SJSA1 (cell line): ENCODE measurements around the gene ARHGEF33. TPM values are rescaled to one million over a fixed set of nuclear protein-coding genes. Genes with fewer than 3 reads are reported as not detected.
"Not testable (repeated sequence)": the region's sequence is repeated elsewhere in the genome, so short reads cannot be mapped to it uniquely, and the experiment has no call there.

ENCODE experiments used
- DNase-seq, 2 experiments: peaks; one replicate each; pipeline ENCODE4 v3.0.0-alpha.2; 2015 to 2020; ENCODE audit warnings: low spot score in 2 of 2, low read depth in 1 of 2
- H3K27ac ChIP-seq: fragments of 250-450 bp; sonication (Bioruptor Pico); 2 replicates; pipeline ENCODE4 v1.5.1; 2020; ENCODE audit warnings: mild to moderate bottlenecking, moderate library complexity
- H3K27me3 ChIP-seq: fragments of 250-450 bp; sonication (Bioruptor Pico); replicated peaks from 2 replicates; pipeline ENCODE4 v1.5.1; 2020; ENCODE audit warnings: mild to moderate bottlenecking, moderate library complexity
- H3K36me3 ChIP-seq: fragments of 250-450 bp; sonication (Bioruptor Pico); 2 replicates; pipeline ENCODE4 v1.5.1; 2020; ENCODE audit warnings: mild to moderate bottlenecking
- H3K4me1 ChIP-seq: fragments of 250-450 bp; sonication (Bioruptor Pico); replicated peaks from 2 replicates; pipeline ENCODE4 v1.6.1; 2021; ENCODE audit warnings: mild to moderate bottlenecking
- H3K4me3 ChIP-seq: fragments of 250-450 bp; sonication (Bioruptor Pico); 2 replicates; pipeline ENCODE4 v1.5.1; 2020; ENCODE audit warnings: mild to moderate bottlenecking
- H3K9me3 ChIP-seq: fragments of 250-450 bp; sonication (Bioruptor Pico); replicated peaks from 2 replicates; pipeline ENCODE4 v1.5.1; 2020; ENCODE audit warnings: mild to moderate bottlenecking
- total RNA-seq: library from RNA; depleted of rRNA; stranded (reverse); fragments of >200 nt; shearing (Covaris generic); gene quantifications from 2 replicates; pipeline ENCODE4 v1.2.3, GENCODE V29; 2014

The ARHGEF33 gene
- total RNA-seq, 1 experiment from 2014 or later: not detected

DNA sequence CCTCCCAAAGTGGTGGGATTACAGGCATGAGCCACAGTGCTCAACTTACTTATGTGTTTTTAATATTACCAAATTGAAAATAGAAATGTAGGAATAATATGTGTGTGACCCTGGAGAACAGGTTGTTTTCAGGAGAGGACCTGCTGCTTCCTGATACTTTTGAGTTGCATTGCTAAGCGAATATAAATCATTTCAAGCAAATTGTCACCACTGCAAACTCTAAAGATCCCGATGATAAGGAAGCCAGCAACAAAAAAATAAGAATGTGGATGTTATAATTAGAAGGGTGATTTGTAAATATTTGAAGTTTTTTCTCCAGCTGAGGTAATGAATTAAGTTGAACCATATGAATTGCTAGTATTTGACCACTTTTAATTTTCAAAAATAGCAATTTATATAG is 40.9 kb downstream of the ARHGEF33 start:
- DNase-seq: no peak
- Histone ChIP-seq H3K27me3 (no peaks in the 10 kb centered on the region; the same call in none of the 2 replicates), H3K9me3 (no peaks in the 10 kb centered on the region), H3K27ac (no peak overlapping the region), H3K4me1 (no peaks in the 10 kb centered on the region), H3K36me3 (no peaks in the 10 kb centered on the region), H3K4me3 (no peak overlapping the region)

DNA sequence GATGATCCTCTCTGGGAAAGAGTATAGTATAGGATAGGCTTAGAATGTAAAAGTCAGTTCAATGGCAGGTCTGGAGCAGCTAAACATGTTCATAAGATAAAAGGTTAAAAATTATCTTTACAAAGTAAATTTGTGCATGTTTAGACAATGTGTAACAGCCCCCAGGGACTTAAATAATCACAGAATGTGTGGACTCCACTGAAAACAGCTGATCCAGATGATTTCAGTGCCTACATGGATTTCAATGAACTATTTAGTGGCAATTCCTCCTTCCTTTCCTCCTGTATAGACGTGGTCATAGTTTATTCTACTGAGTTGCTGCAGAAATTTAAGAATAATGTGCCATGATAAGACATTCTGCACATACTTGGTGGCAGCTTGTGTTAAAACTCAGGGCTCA is 42.9 kb downstream of the ARHGEF33 start:
- DNase-seq: no peak

DNA sequence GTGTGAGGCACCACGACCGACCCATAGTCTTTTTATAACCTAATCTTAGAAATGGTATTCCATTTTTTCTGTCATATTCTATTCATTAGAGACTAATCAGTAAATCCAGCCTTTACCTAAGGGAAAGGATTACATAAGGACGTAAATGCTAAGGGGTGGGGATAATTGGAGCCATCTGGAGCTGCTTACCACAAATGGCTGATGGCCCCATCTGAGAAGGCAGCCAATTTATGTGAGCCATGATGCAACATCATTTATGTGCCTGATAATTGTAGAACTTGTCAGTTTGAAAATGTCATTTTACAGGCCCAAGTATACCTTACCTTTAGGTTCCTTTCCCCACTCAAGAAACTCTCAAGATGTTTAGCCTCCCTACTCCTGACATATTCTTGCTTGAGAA is 44.0 kb downstream of the ARHGEF33 start:
- H3K9me3 ChIP-seq: no peaks in the 10 kb centered on the region
- H3K36me3 ChIP-seq: no peaks in the 10 kb centered on the region
- no peaks in the 10 kb centered on the region for H3K27me3 ChIP-seq
- H3K27ac ChIP-seq: no peak overlapping the region
- no peaks in the 10 kb centered on the region; the same call in 1 of the 2 replicates for H3K4me1 ChIP-seq
- H3K4me3 ChIP-seq: no peak overlapping the region
- DNase-seq: no peak

More for the DNA sequence above, 42.9 kb downstream of the ARHGEF33 start:
- no peak overlapping the region for H3K27ac ChIP-seq
- H3K9me3 ChIP-seq: no peaks in the 10 kb centered on the region
- H3K4me1 ChIP-seq: no peaks in the 10 kb centered on the region; the same call in 1 of the 2 replicates
- H3K27me3 ChIP-seq: no peaks in the 10 kb centered on the region; the same call in 1 of the 2 replicates
- no peak overlapping the region for H3K4me3 ChIP-seq
- H3K36me3 ChIP-seq: no peaks in the 10 kb centered on the region

DNA sequence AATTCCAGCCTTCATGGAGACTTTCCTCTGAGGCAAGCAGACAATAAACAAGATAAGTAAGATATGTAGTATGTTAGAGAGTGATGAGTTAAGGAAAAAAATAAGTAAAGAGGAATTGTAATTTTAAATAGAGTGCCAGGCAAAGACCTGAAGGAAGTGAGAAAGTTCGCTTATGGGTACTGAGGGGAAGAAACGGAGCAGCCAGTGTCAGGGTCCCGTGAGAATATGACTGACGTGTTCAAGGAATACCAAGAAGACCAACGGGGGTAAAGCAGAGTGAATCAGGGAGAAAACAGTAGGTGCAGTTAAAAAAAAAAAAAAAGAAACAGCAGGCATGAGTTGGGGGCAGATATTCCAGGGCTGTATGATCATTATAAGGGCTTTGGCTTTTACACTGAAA is 45.1 kb downstream of the ARHGEF33 start:
- DNase-seq: no peak
- H3K4me3 ChIP-seq: no peak overlapping the region
- no peaks in the 10 kb centered on the region for H3K36me3 ChIP-seq
- H3K9me3 ChIP-seq: no peaks in the 10 kb centered on the region
- no peaks in the 10 kb centered on the region; the same call in 1 of the 2 replicates for H3K4me1 ChIP-seq
- no peaks in the 10 kb centered on the region for H3K27me3 ChIP-seq
- no peak overlapping the region for H3K27ac ChIP-seq

DNA sequence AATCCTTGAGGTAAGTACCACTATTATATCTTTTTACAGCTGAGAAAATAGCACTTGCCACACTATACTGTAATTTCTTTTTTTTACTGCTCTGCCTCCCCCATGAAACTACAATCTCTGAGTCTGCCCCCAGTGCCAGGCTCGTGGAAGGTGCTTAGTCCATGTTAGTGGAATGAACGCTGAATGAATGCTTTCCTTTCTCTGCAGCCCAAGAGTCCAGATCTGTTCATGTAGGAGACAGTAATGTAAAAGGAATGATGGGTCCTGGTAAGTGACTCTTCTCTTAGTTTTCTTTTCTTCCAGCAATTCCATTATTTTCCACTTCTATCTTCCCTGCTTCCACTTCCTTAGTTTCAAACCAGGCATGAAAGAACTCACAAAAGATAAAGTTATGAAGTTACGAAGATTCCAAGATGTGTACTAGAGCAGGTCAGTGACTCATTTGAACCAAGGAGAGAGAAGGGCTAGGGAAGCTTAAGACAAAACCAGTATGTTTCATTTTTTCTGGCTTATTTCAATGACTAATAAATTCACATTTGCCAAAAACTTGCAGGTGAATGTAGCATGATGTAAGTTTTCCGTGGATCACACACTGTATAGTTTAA is 46.0 kb downstream of the ARHGEF33 start:
- Histone ChIP-seq H3K4me3 (no peak overlapping the region), H3K4me1 (no peaks in the 10 kb centered on the region; the same call in 1 of the 2 replicates), H3K27ac (no peak overlapping the region), H3K27me3 (no peaks in the 10 kb centered on the region), H3K36me3 (no peaks in the 10 kb centered on the region), H3K9me3 (no peaks in the 10 kb centered on the region)
- no peak for DNase-seq

DNA sequence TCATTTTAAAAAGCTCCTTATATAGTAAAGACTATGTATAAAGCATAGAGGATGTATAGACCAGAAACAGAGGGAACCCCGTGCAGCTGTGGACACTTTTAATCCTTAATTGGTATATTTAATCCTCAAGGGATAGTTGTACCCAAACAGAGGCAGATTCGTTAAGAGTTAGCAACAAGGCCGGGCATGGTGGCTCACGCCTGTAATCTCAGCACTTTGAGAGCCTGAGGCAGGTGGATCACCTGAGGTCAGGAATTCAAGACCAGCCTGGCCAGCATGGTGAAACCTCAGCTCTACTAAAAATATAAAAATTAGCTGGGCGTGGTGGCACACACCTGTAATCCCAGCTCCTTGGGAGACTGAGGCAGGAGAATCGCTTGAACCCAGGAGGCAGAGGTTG is 46.8 kb downstream of the ARHGEF33 start:
- H3K36me3 ChIP-seq, H3K4me1 ChIP-seq, H3K27ac ChIP-seq, H3K4me3 ChIP-seq, DNase-seq, H3K27me3 ChIP-seq, H3K9me3 ChIP-seq: not testable (repeated sequence)

DNA sequence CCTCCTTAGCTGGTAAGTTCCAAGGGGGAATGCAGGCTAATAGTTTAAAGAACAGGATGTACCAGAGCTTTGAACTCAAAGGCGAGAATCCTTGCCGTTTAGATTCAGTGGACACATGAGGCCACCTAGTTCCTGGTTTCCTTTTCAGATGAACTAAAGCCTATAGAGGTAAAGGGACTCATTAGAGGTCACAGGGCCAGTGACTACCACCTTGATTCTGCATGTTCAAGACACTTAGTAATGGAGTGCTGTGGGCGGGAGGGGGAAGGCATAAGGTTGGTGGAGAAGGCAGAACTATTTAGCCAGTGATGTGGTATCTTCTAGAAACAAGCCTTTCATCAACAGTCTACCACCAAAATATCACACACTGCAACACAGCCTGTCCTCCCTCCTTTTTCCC is 47.9 kb downstream of the ARHGEF33 start:
- no peak for DNase-seq
- Histone ChIP-seq H3K27ac (no peak overlapping the region), H3K9me3 (no peaks in the 10 kb centered on the region), H3K4me1 (no peaks in the 10 kb centered on the region; the same call in 1 of the 2 replicates), H3K4me3 (no peak overlapping the region), H3K36me3 (no peaks in the 10 kb centered on the region), H3K27me3 (no peaks in the 10 kb centered on the region)

DNA sequence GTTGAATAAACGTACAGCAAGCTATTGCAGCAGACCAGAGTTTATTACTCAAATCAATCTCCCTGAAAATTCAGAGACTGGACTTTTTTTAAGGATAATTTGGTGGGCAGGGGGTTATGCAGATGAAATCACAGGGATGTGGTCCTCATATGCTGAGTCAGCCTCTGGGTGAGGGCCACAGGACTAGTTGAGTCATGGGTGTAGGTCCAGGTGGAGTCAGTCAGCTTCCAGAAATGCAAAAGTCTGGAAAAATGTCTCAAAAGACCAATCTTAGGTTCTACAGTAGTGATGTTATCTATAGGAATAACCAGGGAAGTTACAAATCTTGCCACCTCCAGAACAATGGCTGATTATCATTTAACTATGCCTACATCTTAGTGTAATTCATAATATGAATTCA is 51.1 kb downstream of the ARHGEF33 start:
- DNase-seq: no peak
- Histone ChIP-seq H3K27ac (no peak overlapping the region), H3K27me3 (no peaks in the 10 kb centered on the region), H3K4me3 (no peak overlapping the region), H3K4me1 (no peaks in the 10 kb centered on the region; the same call in 1 of the 2 replicates), H3K9me3 (no peaks in the 10 kb centered on the region), H3K36me3 (no peaks in the 10 kb centered on the region)

DNA sequence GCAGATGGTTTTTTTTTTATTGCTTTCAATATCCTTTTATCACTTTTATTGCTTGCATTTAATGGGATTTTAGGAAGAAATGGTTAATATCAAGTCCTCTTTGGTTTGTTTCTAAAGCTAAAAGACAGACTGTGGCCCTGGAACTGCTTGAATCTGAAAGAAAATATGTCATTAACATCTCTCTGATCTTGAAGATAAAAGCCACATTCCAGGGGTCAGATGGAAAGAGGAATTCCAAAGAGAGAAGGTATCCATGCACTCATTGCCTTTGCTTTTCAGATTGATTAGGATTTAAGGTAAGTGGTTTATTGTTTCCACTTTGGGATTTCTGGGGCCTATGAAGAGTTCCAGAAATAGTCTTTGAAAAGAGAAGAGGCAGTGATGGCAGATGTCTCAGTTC is 54.1 kb downstream of the ARHGEF33 start:
- H3K4me3 ChIP-seq: no peak overlapping the region
- H3K9me3 ChIP-seq: no peaks in the 10 kb centered on the region
- no peak overlapping the region for H3K27ac ChIP-seq
- no peaks in the 10 kb centered on the region for H3K36me3 ChIP-seq
- no peaks in the 10 kb centered on the region for H3K27me3 ChIP-seq
- peaks cover 4% of the 10 kb centered on the region; the same call in 1 of the 2 replicates for H3K4me1 ChIP-seq
- DNase-seq: no peak

DNA sequence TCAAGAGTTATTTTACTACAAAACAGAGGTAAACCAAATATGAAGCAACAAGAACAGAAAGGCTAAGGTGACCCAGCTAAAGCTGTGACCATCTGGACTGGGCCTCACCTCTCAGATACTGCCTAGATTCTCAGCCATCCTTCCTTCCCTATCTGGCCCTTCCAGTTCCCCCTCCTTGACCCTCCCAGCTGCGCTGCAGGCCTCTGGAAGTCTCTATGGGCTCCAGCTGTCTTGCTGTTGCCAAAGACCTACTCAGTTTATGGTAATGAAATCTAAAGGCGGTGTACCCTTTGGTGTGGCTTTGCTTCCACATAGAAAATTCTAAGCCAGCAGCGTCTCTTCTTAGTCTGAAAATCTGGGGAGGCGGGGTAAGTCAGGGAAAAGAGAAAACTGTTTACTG is 55.7 kb downstream of the ARHGEF33 start:
- H3K9me3 ChIP-seq: no peaks in the 10 kb centered on the region
- H3K27me3 ChIP-seq: no peaks in the 10 kb centered on the region
- H3K4me3 ChIP-seq: no peak overlapping the region
- no peak for DNase-seq
- H3K4me1 ChIP-seq: peaks cover 4% of the 10 kb centered on the region; the same call in 1 of the 2 replicates
- H3K36me3 ChIP-seq: no peaks in the 10 kb centered on the region
- H3K27ac ChIP-seq: no peak overlapping the region

DNA sequence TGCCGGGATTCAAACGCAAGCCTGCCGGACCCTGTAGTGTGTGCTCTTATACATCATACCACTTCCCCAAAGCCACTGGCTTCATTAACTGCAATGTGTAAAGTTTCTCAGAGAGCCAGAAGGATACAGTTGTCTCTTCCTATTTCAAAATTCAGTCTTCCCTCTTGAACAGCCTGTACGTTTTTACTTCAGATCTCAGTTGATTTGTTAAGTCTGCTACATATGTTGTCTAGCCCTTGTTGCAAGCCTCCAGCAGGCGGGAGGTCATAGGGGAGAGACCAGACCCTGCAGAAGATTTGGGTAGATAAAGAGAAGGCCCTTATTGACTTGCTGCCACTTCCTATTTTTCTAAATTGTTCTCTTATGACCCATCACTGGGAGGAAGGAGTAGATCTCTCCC is 56.2 kb downstream of the ARHGEF33 start:
- DNase-seq: no peak
- Histone ChIP-seq H3K4me3 (no peak overlapping the region), H3K36me3 (no peaks in the 10 kb centered on the region), H3K4me1 (peaks cover 4% of the 10 kb centered on the region; the same call in 1 of the 2 replicates), H3K27ac (no peak overlapping the region), H3K9me3 (no peaks in the 10 kb centered on the region), H3K27me3 (no peaks in the 10 kb centered on the region)

DNA sequence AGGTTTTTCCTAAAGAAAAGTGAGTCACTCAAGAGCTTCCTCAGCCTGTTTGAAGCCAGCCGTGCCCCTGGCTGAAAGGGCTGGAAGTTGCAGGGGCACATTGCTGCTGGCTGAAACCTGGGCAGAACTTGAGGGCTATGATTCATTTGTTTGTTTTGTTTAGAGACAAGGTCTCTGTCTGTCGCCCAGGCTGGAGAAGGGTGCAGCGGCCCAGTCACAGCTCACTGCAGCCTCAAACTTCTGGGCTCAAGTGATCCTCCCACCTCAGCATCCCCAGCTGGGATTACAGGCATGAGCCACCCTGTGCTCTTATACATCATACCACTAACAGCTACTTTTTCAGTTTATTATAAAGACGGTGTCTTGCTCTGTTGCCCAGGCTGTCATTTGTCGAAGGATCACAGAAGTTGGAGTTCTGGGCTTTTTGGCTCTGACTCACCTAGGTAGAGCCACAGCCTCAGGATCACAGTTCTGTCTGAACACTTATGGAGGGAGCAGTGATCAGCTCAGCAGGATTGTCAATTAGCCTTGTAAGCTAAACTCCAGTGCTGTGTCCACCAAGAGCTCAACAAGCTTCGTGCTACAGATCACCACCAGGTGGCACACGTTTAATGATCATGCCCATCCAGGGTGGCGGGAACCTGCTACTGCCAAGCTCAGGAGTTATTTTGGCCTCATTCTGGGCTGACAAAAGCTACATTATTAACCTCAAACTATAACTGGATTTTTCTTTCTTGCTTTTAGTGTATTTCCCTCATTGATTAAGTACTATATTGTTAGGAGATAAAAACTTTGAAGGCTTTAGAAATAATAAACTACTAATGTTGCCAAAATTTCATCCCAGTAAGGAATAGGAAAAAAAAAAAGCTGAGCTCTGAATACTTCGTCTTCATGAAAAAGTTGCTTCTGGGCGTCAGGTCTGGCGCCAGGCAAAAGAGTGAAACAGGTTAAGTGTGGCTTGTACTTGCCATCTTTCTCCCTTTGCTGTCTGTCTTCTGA is 57.9 kb downstream of the ARHGEF33 start:
- H3K27me3 ChIP-seq: no peaks in the 10 kb centered on the region
- H3K9me3 ChIP-seq: no peaks in the 10 kb centered on the region
- DNase-seq: peak; percentile 71 to 75
- H3K36me3 ChIP-seq: no peaks in the 10 kb centered on the region
- H3K4me3 ChIP-seq: no peak overlapping the region
- H3K27ac ChIP-seq: no peak overlapping the region
- peaks cover 4% of the 10 kb centered on the region; the same call in 1 of the 2 replicates for H3K4me1 ChIP-seq

DNA sequence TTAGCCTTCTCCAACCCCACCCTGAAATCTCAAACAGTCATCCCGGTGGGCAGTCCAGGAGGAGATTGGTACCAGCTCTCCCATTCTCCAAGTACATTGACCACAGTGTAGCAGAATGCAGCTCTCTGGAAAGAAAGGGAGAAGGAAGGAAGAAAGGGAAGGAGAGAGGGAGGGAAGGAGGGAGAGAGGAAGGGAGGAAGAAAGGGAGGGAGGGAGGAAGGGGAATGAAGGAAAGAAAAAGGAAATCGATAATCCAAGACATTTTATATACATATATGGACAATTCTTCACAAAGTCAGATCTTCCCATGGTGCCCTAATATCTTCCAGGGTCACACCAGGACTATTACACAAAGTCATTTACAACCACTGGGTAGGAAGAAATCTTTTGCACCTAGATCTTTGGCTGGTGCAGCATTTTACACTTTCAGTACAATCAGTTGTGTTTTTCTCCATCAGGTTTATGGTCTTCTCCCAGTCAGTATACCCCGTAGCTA is 58.8 kb downstream of the ARHGEF33 start:
- no peak for DNase-seq

DNA sequence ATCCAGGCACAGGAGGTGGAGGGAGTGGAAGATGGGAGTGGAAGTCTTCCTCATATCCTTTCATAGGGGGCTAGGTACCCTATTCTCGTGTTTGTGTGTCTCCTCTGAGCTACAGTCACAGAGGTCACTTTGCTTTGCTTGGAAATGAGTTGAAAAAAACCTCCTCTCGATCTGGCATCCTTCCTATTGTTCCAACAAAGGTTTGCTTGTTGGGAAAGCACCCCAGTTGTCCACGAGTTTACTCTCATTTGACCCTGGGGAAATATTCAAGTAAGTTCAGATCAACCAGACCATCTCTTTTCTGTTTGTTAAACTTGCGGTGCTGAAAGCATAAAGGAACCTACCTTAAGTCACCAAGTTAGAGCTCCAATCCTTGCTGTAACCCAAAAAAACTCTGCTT is 59.3 kb downstream of the ARHGEF33 start:
- Histone ChIP-seq H3K4me3 (no peak overlapping the region), H3K4me1 (peaks cover 4% of the 10 kb centered on the region; the same call in 1 of the 2 replicates), H3K27ac (no peak overlapping the region), H3K9me3 (no peaks in the 10 kb centered on the region), H3K36me3 (no peaks in the 10 kb centered on the region), H3K27me3 (no peaks in the 10 kb centered on the region; the same call in 1 of the 2 replicates)
- DNase-seq: no peak

More for the DNA sequence above, 58.8 kb downstream of the ARHGEF33 start:
- Histone ChIP-seq H3K36me3 (no peaks in the 10 kb centered on the region), H3K9me3 (no peaks in the 10 kb centered on the region), H3K4me1 (peaks cover 4% of the 10 kb centered on the region; the same call in 1 of the 2 replicates), H3K27ac (no peak overlapping the region), H3K4me3 (no peak overlapping the region), H3K27me3 (no peaks in the 10 kb centered on the region)
